OCI-LY1 (cell line): Measurements from ENCODE around the gene RPL27.

Source experiments
- H2AFZ ChIP-seq: fragments of 200-600 bp; sonication (generic), shearing (Covaris generic); 2 replicates; pipeline ENCODE4 v1.6.0; 2014; ENCODE audit warnings: antibody characterized with exemption, mild to moderate bottlenecking, low read length
- H3F3A ChIP-seq: fragments of 200-600 bp; sonication (generic), shearing (Covaris generic); 2 replicates; pipeline ENCODE4 v1.6.0; 2014; ENCODE audit warnings: mild to moderate bottlenecking, antibody characterized with exemption, low read length, moderate library complexity; ENCODE audit not compliant: insufficient read depth
- H3K27ac ChIP-seq: fragments of 200-600 bp; sonication (generic); 2 replicates; pipeline ENCODE4 v1.5.1; 2014; ENCODE audit warnings: low read length, mixed run types, mild to moderate bottlenecking, low read depth; ENCODE audit not compliant: poor library complexity, severe bottlenecking
- H3K27me3 ChIP-seq: fragments of 200-600 bp; sonication (generic); 2 replicates; pipeline ENCODE4 v1.6.0; 2014; ENCODE audit warnings: antibody characterized with exemption, mild to moderate bottlenecking, low read length, moderate library complexity; ENCODE audit not compliant: insufficient read depth
- H3K36me3 ChIP-seq: fragments of 200-600 bp; sonication (generic); 2 replicates; pipeline ENCODE4 v1.6.1; 2014; ENCODE audit warnings: mild to moderate bottlenecking, antibody characterized with exemption, low read length, moderate library complexity, mixed read lengths; ENCODE audit not compliant: insufficient read depth
- H3K4me1 ChIP-seq: fragments of 200-600 bp; sonication (generic); 2 replicates; pipeline ENCODE4 v1.5.1; 2014; ENCODE audit warnings: mild to moderate bottlenecking, low read length, moderate library complexity; ENCODE audit not compliant: insufficient read depth, severe bottlenecking
- H3K4me2 ChIP-seq: fragments of 200-600 bp; sonication (generic), shearing (Covaris generic); 2 replicates; pipeline ENCODE4 v1.6.1; 2014; ENCODE audit warnings: low read length
- H3K4me3 ChIP-seq: fragments of 200-600 bp; sonication (generic); 2 replicates; pipeline ENCODE4 v1.5.1; 2014; ENCODE audit warnings: low read length, low read depth, mild to moderate bottlenecking, mixed read lengths; ENCODE audit not compliant: poor library complexity, severe bottlenecking
- H3K79me2 ChIP-seq: fragments of 200-600 bp; shearing (Covaris generic); 2 replicates; pipeline ENCODE4 v1.6.1; 2016; ENCODE audit warnings: mixed run types, low read length, mixed read lengths; ENCODE audit not compliant: insufficient read depth
- H3K9ac ChIP-seq: fragments of 200-600 bp; sonication (generic), shearing (Covaris generic); 2 replicates; pipeline ENCODE4 v1.6.1; 2014; ENCODE audit warnings: mild to moderate bottlenecking, low read length, mixed read lengths
- H3K9me2 ChIP-seq: fragments of 200-600 bp; sonication (generic), shearing (Covaris generic); 2 replicates; pipeline ENCODE4 v1.6.1; 2014; ENCODE audit warnings: low read depth, mild to moderate bottlenecking, low read length, mixed read lengths
- H3K9me3 ChIP-seq: fragments of 200-600 bp; shearing (Covaris generic); 2 replicates; pipeline ENCODE4 v1.6.1; 2014; ENCODE audit warnings: low read length, mixed read lengths
- H4K20me1 ChIP-seq: fragments of 200-600 bp; sonication (generic), shearing (Covaris generic); 2 replicates; pipeline ENCODE4 v1.6.0; 2016; ENCODE audit warnings: mild to moderate bottlenecking, low read length; ENCODE audit not compliant: insufficient read depth
- CTCF ChIP-seq: fragments of 200-600 bp; sonication (generic), shearing (Covaris generic); IDR thresholded peaks from 2 replicates; pipeline ENCODE4 v1.5.1; 2017; ENCODE audit warnings: mild to moderate bottlenecking, antibody characterized with exemption, low read length, moderate library complexity, mixed read lengths
- EZH2 ChIP-seq: fragments of 200-600 bp; sonication (generic), shearing (Covaris generic); IDR thresholded peaks from 2 replicates; pipeline ENCODE4 v1.8.0; 2017; ENCODE audit warnings: borderline replicate concordance, mixed run types, mild to moderate bottlenecking, antibody characterized with exemption, low read length, moderate library complexity, mixed read lengths

RPL27 gene

DNA sequence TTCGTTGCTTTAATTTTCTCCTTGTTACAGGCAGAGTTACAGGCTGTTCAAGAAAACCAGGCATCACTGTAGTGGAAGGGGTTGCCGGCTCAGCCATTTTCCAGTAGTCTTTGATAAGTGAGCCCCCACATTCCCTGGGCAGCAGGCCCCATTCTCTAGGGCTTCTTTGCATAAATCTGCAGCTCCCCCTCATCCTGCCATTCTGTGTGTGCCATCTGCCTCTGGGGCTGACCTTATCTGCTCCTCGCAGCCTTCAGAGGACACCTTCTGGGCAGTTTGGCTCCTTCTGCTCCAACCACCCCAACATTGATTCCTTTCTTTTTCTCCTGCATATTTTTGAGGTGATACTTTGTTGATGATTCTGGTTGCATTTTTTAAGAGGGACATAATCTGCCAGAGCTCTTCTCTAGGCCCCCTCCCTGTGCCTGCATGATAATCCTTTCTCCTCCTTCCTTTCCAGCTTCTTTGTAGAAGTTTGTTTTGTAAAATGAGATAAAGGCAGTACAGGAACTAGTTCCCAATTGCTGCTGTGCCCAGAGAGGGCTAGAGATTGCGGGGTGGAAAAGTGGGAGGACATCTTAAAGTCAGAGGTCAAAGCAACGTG lies 43.9 kb downstream of the RPL27 start:
- Histone ChIP-seq H3K27ac (no peak overlapping the region), H4K20me1 (no peaks in the 10 kb centered on the region), H3F3A (no peaks in the 10 kb centered on the region), H2AFZ (no peak overlapping the region), H3K4me1 (no peaks in the 10 kb centered on the region), H3K9ac (no peak overlapping the region), H3K4me2 (no peak overlapping the region), H3K27me3 (no peaks in the 10 kb centered on the region), H3K9me2 (no peaks in the 10 kb centered on the region), H3K4me3 (no peak overlapping the region), H3K79me2 (no peaks in the 10 kb centered on the region), H3K9me3 (no peaks in the 10 kb centered on the region), H3K36me3 (peaks cover 36% of the 10 kb centered on the region)
- TF ChIP-seq CTCF (no peak), EZH2 (no peak)

GRCh38 chr17:43043307-43043706 lies 45.1 kb downstream of the RPL27 start:
- no peaks in the 10 kb centered on the region for H3K27me3 ChIP-seq
- no peaks in the 10 kb centered on the region for H3K4me1 ChIP-seq
- H3K4me3 ChIP-seq = no peak overlapping the region
- no peaks in the 10 kb centered on the region for H4K20me1 ChIP-seq
- no peak overlapping the region for H3K9ac ChIP-seq
- TF ChIP-seq EZH2 (no peak), CTCF (no peak)
- H3K36me3 ChIP-seq = peaks cover 45% of the 10 kb centered on the region
- H3F3A ChIP-seq = no peaks in the 10 kb centered on the region
- H3K9me2 ChIP-seq = no peaks in the 10 kb centered on the region
- H3K79me2 ChIP-seq = no peaks in the 10 kb centered on the region
- H2AFZ ChIP-seq = no peak overlapping the region
- no peak overlapping the region for H3K4me2 ChIP-seq
- no peak overlapping the region for H3K27ac ChIP-seq
- no peaks in the 10 kb centered on the region for H3K9me3 ChIP-seq

DNA sequence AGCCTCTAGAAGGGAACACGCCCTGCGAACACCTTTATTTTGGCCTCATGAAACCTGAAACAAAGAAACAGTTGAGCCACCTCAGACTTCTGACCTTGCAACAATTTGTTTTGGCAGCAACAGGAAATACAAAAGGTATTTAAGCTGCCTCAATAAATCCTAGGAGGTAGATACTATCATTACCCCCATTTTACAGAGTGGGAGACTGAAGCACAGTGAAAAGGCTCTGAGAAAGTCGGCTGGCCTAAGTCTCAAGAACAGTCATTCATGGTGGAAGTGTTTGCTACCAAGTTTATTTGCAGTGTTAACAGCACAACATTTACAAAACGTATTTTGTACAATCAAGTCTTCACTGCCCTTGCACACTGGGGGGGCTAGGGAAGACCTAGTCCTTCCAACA lies 45.8 kb downstream of the RPL27 start:
- H3K36me3 ChIP-seq = peaks cover 52% of the 10 kb centered on the region

More for the DNA sequence above, 45.8 kb downstream of the RPL27 start:
- Histone ChIP-seq H3K27me3 (no peaks in the 10 kb centered on the region), H3K9me3 (no peaks in the 10 kb centered on the region), H3K79me2 (no peaks in the 10 kb centered on the region), H3K4me1 (no peaks in the 10 kb centered on the region), H3K4me3 (no peak overlapping the region), H3K4me2 (no peak overlapping the region), H4K20me1 (no peaks in the 10 kb centered on the region), H3K9ac (no peak overlapping the region), H3F3A (no peaks in the 10 kb centered on the region), H3K27ac (no peak overlapping the region), H2AFZ (no peak overlapping the region), H3K9me2 (no peaks in the 10 kb centered on the region)
- TF ChIP-seq CTCF (no peak), EZH2 (no peak)
